B cell (primary cell): Measurements from ENCODE around the gene WWC2. TPM values are rescaled to one million over a fixed set of nuclear protein-coding genes. Genes with fewer than 3 reads are reported as not detected.

Experiments used
- ATAC-seq: fragments of 200-7000 bp; cut with Tn5 transposase; one replicate; pipeline ENCODE4 v1.10.0; 2021; ENCODE audit warnings: low read depth, mild to moderate bottlenecking, moderate number of reproducible peaks, moderate library complexity
- CTCF ChIA-PET: fragments of 350-600 bp; sonication (Branson Sonifier 250); formaldehyde crosslinking; loops from one replicate; lab custom pipeline; 2021; ENCODE audit warnings: antibody characterized with exemption, inconsistent platforms; lab: Charles Lee
- POLR2A ChIA-PET: fragments of 350-600 bp; sonication (Branson Sonifier 250); formaldehyde crosslinking; loops from one replicate; lab custom pipeline; 2021; ENCODE audit warnings: antibody characterized with exemption; lab: Charles Lee
- DNase-seq: peaks from one replicate; pipeline ENCODE4 v3.0.0; 2013
- H2AFZ ChIP-seq: 2 replicates; pipeline ENCODE4 v1.6.1; 2012; ENCODE audit warnings: mild to moderate bottlenecking, low read depth, low read length; ENCODE audit not compliant: insufficient read depth, poor library complexity, severe bottlenecking
- H3K27ac ChIP-seq, 2 donors: 1 replicate in 1 of 2; 2 replicates in 1 of 2; pipeline ENCODE4 v1.5.1; 2012 to 2013; ENCODE audit warnings: low read length in 2 of 2, mild to moderate bottlenecking in 2 of 2, moderate library complexity in 1 of 2
- H3K27me3 ChIP-seq, 4 experiments: fragments of 200-600 bp in 1 of 4; sonication (generic) in 1 of 4; replicated peaks in 1 of 4; 1 replicate in 2 of 4; 2 replicates in 2 of 4; pipeline versions ENCODE4 v1.6.1 to v1.7.0; 2013 to 2016; ENCODE audit warnings: low read length in 3 of 4, mild to moderate bottlenecking in 2 of 4, mixed read lengths in 1 of 4, moderate library complexity in 1 of 4; ENCODE audit not compliant: insufficient read depth in 4 of 4, control insufficient read depth in 3 of 4; ENCODE audit errors: control extremely low read depth in 1 of 4
- H3K36me3 ChIP-seq, 2 experiments: replicated peaks in 1 of 2; 1 replicate in 1 of 2; 2 replicates in 1 of 2; pipeline versions ENCODE4 v1.6.1 to v1.7.1; 2013; ENCODE audit warnings: low read length in 1 of 2; ENCODE audit not compliant: insufficient read depth in 2 of 2, control insufficient read depth in 1 of 2; ENCODE audit errors: control extremely low read depth in 1 of 2, extremely low read depth in 1 of 2
- H3K4me1 ChIP-seq, 2 donors: fragments of 200-600 bp in 1 of 2; sonication (generic) in 1 of 2; 1 replicate in 1 of 2; 2 replicates in 1 of 2; pipeline versions ENCODE4 v1.5.1 to v1.6.1; 2013 to 2017; ENCODE audit warnings: low read length in 2 of 2; ENCODE audit not compliant: control insufficient read depth in 2 of 2, insufficient read depth in 2 of 2
- H3K4me2 ChIP-seq: replicated peaks from 2 replicates; pipeline ENCODE3; 2012; ENCODE audit warnings: mild to moderate bottlenecking, low read depth, low read length; ENCODE audit not compliant: poor library complexity, severe bottlenecking
- H3K4me3 ChIP-seq, 5 experiments: fragments of 200-600 bp in 1 of 5; sonication (generic) in 1 of 5; 1 replicate in 3 of 5; 2 replicates in 2 of 5; pipeline versions ENCODE4 v1.5.1 to v1.7.0; 2011 to 2016; ENCODE audit warnings: low read length in 4 of 5, mild to moderate bottlenecking in 4 of 5, low read depth in 2 of 5, control low read depth in 1 of 5, moderate library complexity in 1 of 5; ENCODE audit not compliant: insufficient read depth in 1 of 5; ENCODE audit errors: control extremely low read depth in 1 of 5, extremely low read depth in 1 of 5
- H3K79me2 ChIP-seq: fragments of 200-600 bp; sonication (generic); one replicate; pipeline ENCODE4 v1.6.0; 2016; ENCODE audit warnings: low read length; ENCODE audit not compliant: control insufficient read depth, insufficient read depth
- H3K9ac ChIP-seq: fragments of 200-600 bp; sonication (generic); 2 replicates; pipeline ENCODE4 v1.6.1; 2017; ENCODE audit warnings: mild to moderate bottlenecking, low read length, moderate library complexity
- H3K9me3 ChIP-seq, 3 donors: one replicate each; pipeline versions ENCODE4 v1.6.1 to v1.7.1; 2013; ENCODE audit warnings: low read length in 2 of 3; ENCODE audit not compliant: control insufficient read depth in 2 of 3, insufficient read depth in 1 of 3; ENCODE audit errors: control extremely low read depth in 1 of 3
- H4K20me1 ChIP-seq: 2 replicates; pipeline ENCODE4 v1.6.0; 2012; ENCODE audit warnings: mild to moderate bottlenecking, low read length; ENCODE audit not compliant: insufficient read depth, control insufficient read depth, poor library complexity, severe bottlenecking
- H3K27ac Mint-ChIP-seq: one replicate; pipeline ENCODE4 v1.8.0; 2021; ENCODE audit warnings: mixed read lengths
- H3K27me3 Mint-ChIP-seq: one replicate; pipeline ENCODE4 v1.8.0; 2021; ENCODE audit warnings: mixed read lengths
- H3K4me1 Mint-ChIP-seq: one replicate; pipeline ENCODE4 v1.8.0; 2021; ENCODE audit warnings: mixed read lengths
- H3K4me3 Mint-ChIP-seq: one replicate; pipeline ENCODE4 v1.8.0; 2021; ENCODE audit warnings: mixed read lengths
- H3K9me3 Mint-ChIP-seq: one replicate; pipeline ENCODE4 v1.8.0; 2022; ENCODE audit warnings: mixed read lengths; ENCODE audit not compliant: insufficient read depth
- CTCF ChIP-seq: fragments of 200-600 bp; IDR thresholded peaks from one replicate; pipeline ENCODE4 v1.8.0; 2022; ENCODE audit warnings: antibody characterized with exemption, mild to moderate bottlenecking
- EZH2 ChIP-seq: IDR thresholded peaks from 2 replicates; pipeline ENCODE4 v1.6.1; 2012; ENCODE audit warnings: borderline replicate concordance, low read depth, mild to moderate bottlenecking, moderate library complexity, low read length; ENCODE audit not compliant: insufficient read depth, poor library complexity, severe bottlenecking
- WGBS: methylation state at CpG from one replicate; pipeline ENCODE4 v1.1.5; 2013; ENCODE audit warnings: missing lambda C conversion rate; ENCODE audit not compliant: insufficient coverage; 5-methylcytosine and 5-hydroxymethylcytosine counted together
- intact Hi-C: fragments of 100-400 bp; cut with micrococcal nuclease; formaldehyde crosslinking; loops from one replicate; pipeline ENCODE4 v1.10.0; 2022
- polyA plus RNA-seq: library from polyadenylated mRNA; depleted of rRNA; stranded (reverse); fragments of >200 nt; gene quantifications from 2 replicates; pipeline ENCODE4 v1.2.3, GENCODE V29; 2012
- total RNA-seq, 2 donors: library from RNA; stranded (reverse); fragments of 120-200 nt in 1 of 2; gene quantifications; 1 replicate in 1 of 2; 2 replicates in 1 of 2; pipeline versions ENCODE4 v1.2.3 to v1.2.4, GENCODE V29; 2013 to 2022

Gene WWC2
- total and polyA plus RNA-seq, 2 donors (not counting 1 experiment from before 2014, with no cell fraction given): 0.07 to 0.32 TPM

DNA sequence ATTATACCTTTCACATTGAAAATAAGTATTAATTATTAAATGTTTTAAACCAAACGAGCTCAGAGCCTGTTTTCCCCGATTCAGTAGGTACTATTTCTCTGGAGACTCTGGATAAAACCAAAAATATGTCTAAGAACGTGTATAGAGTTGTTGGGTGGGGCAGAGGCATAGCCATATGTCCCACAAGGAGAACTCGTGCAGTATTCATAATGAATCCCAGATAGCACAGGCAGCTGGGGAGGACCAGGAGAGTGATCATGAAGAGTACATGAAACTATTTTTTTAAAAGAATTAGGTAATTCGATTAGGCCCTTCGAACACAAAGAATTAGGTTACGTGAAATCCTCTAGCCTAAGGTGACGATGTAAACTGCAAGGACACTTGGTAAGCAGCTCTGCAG lies 145.0 kb downstream of the WWC2 start:
- H2AFZ ChIP-seq: no peak overlapping the region
- no peak overlapping the region for H3K9ac ChIP-seq
- CTCF ChIA-PET: no interaction called here
- Mint-ChIP-seq H3K9me3 (no peaks in the 10 kb centered on the region), H3K4me3 (no peak overlapping the region), H3K27me3 (peaks cover 8% of the 10 kb centered on the region), H3K4me1 (no peaks in the 10 kb centered on the region), H3K27ac (no peak overlapping the region)
- peaks cover 0 to 4% (median 1%) of the 10 kb centered on the region in 4 experiments for H3K27me3 ChIP-seq
- no peaks in the 10 kb centered on the region for H3K79me2 ChIP-seq
- no peak overlapping the region for H3K27ac ChIP-seq
- POLR2A ChIA-PET: no interaction called here
- ATAC-seq: no peak
- no peaks in the 10 kb centered on the region for H3K9me3 ChIP-seq
- no peak overlapping the region for H3K4me2 ChIP-seq
- TF ChIP-seq CTCF (no peak), EZH2 (no peak)
- H3K4me1 ChIP-seq: no peaks in the 10 kb centered on the region
- no peaks in the 10 kb centered on the region for H3K36me3 ChIP-seq
- no peak overlapping the region for H3K4me3 ChIP-seq
- 94% methylated on average over 6 of the region's 8 CpGs for WGBS
- no peaks in the 10 kb centered on the region for H4K20me1 ChIP-seq
- no peak for DNase-seq
- intact Hi-C loops: no loop called here

DNA sequence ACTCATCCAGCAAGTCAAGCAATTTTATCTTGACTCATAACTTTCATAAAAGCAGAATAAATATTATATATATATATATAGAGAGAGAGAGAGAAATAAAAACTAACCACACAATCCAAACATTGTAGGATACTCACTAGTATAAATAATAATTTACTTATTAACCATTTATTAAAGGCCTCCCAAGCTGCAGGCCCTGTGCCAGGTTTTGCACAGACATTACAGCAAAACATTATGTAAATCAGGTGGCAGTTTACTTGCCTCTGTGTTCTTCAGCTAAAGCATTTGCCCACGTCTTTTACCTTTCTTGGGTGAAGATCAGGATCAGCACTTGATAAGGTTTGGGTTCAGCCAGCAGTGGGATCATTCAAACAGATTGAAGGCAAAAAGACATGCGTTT lies 145.4 kb downstream of the WWC2 start:
- H3K9me3 ChIP-seq: no peaks in the 10 kb centered on the region
- DNase-seq (no peak), ATAC-seq (no peak)
- H3K27ac ChIP-seq: no peak overlapping the region
- no peak overlapping the region for H3K4me2 ChIP-seq
- ChIA-PET POLR2A (no interaction called here), CTCF (no interaction called here)
- H3K27ac Mint-ChIP-seq: no peak overlapping the region
- intact Hi-C loops: no loop called here
- H3K4me3 Mint-ChIP-seq: no peak overlapping the region
- no peaks in the 10 kb centered on the region for H3K36me3 ChIP-seq
- peaks cover 0 to 4% (median 1%) of the 10 kb centered on the region in 4 experiments for H3K27me3 ChIP-seq
- no peak for TF ChIP-seq EZH2
- TF ChIP-seq CTCF: no peak
- H3K9ac ChIP-seq: no peak overlapping the region
- H4K20me1 ChIP-seq: no peaks in the 10 kb centered on the region
- H3K9me3 Mint-ChIP-seq: no peaks in the 10 kb centered on the region
- H3K4me3 ChIP-seq: no peak overlapping the region
- H2AFZ ChIP-seq: no peak overlapping the region
- no peaks in the 10 kb centered on the region for H3K79me2 ChIP-seq
- WGBS: 81% methylated on average over 2 of the region's 2 CpGs
- H3K4me1 Mint-ChIP-seq: no peaks in the 10 kb centered on the region
- no peaks in the 10 kb centered on the region for H3K4me1 ChIP-seq
- peaks cover 8% of the 10 kb centered on the region for H3K27me3 Mint-ChIP-seq
